COLO668 (cell line): ENCODE data around the gene P2RX4.
"Not testable (repeated sequence)": the region's sequence is repeated elsewhere in the genome, so short reads cannot be mapped to it uniquely, and the experiment has no call there.

Experiments used
- DNase-seq: peaks from one replicate; lab custom pipeline; 2025; ENCODE audit not compliant: unreplicated experiment; lab: John Stamatoyannopoulos, UW

P2RX4 gene

GRCh38 chr12:121273364-121273896 is 63.5 kb downstream of the P2RX4 start:
- no peak for DNase-seq

GRCh38 chr12:121274036-121274763 is 64.3 kb downstream of the P2RX4 start:
- no peak for DNase-seq

GRCh38 chr12:121277374-121277759 is 67.4 kb downstream of the P2RX4 start:
- DNase-seq = no peak

- DNase-seq = no peak
Measured at GRCh38 chr12:121278169-121279070, 68.5 kb downstream of the P2RX4 start.

GRCh38 chr12:121279071-121279375 is 69.1 kb downstream of the P2RX4 start:
- DNase-seq = no peak

GRCh38 chr12:121279507-121279915 is 69.6 kb downstream of the P2RX4 start:
- DNase-seq = no peak

GRCh38 chr12:121280531-121280930 is 70.6 kb downstream of the P2RX4 start:
- DNase-seq = not testable (repeated sequence)

GRCh38 chr12:121281116-121281515 is 71.2 kb downstream of the P2RX4 start:
- DNase-seq = not testable (repeated sequence)

GRCh38 chr12:121282072-121282742 is 72.3 kb downstream of the P2RX4 start:
- DNase-seq = no peak

GRCh38 chr12:121282910-121283309 is 73.0 kb downstream of the P2RX4 start:
- not testable (repeated sequence) for DNase-seq

GRCh38 chr12:121283388-121283787 is 73.5 kb downstream of the P2RX4 start:
- DNase-seq = no peak
